Activated T-helper 1 cell treated with anti-CD3 and anti-CD28 coated beads, Interleukin-2, amount 50 U/mL, for 16 hours (primary cell): ENCODE data around the gene SLC2A13.
"Not testable (repeated sequence)": the region's sequence is repeated elsewhere in the genome, so short reads cannot be mapped to it uniquely, and the experiment has no call there.

Experiments
- DNase-seq, 2 donors: peaks; one replicate each; pipeline ENCODE4 v3.0.0-alpha.2; 2020; ENCODE audit warnings: low read depth in 1 of 2, low spot score in 1 of 2

The SLC2A13 gene

GRCh38 chr12:39773266-39773665 lies 332.6 kb downstream of the SLC2A13 start:
- no peak for DNase-seq

- no peak for DNase-seq
Measured at GRCh38 chr12:39772821-39773259, 333.0 kb downstream of the SLC2A13 start.

GRCh38 chr12:39771456-39771855 lies 334.4 kb downstream of the SLC2A13 start:
- DNase-seq = no peak

GRCh38 chr12:39764944-39765560 lies 340.8 kb downstream of the SLC2A13 start:
- no peak for DNase-seq

- no peak for DNase-seq
Measured at GRCh38 chr12:39763890-39764169, 342.1 kb downstream of the SLC2A13 start.

DNA sequence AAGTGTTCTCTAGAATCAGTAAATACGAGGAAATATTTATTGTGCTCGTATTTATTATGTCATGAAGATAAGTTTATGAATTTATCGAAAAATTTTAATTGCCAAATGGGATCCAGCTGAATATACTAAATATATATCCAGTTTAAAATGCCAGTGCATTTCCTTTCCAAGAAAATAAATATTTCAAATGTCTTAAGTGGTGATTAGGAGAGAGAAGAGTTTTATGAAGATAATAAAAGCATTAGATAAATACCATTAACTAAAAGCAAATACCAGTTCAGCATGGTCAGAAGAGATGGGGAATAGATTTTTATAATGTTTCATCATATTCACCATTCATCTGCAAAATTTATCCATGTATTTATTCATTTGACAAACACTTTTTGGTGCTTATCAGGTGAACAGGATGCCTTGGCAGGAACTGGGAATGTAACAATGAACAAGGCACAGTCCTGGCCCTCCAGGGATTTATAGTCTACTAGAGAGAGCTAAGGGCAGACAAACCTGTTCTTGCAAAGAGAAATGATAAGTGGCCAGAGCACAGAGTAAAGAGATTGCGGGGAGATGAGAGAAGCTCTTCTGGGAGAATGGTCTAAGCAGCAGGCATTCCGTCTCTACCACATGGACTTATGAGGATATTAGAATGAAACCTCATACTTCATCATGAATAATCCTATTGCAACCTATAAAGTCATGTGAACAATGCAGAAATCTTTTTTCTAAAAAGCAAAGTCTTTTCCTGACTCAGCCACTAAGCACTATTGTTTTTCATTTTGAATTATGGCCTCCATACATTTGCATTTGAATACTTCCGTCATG lies 342.6 kb downstream of the SLC2A13 start:
- no peak for DNase-seq

DNA sequence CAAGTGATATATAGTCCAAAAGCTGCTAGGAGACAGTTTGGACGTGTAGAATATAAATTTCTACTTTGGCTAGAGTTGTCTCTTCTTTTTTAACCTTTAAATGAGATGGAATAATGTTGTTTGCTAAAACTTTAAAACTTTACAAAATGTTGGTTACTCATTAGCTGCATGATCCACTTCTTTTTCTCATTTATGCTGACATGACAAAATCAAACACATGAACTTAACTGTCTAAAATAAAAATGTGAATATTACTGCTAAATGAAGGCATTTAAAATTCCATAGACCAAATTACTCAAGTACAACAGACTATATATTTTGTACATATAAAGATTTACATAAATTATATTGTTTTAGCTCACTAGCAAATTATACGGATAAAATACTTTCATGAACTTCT lies 350.4 kb downstream of the SLC2A13 start:
- no peak for DNase-seq

GRCh38 chr12:39752482-39753137 lies 353.3 kb downstream of the SLC2A13 start:
- DNase-seq = no peak

DNA sequence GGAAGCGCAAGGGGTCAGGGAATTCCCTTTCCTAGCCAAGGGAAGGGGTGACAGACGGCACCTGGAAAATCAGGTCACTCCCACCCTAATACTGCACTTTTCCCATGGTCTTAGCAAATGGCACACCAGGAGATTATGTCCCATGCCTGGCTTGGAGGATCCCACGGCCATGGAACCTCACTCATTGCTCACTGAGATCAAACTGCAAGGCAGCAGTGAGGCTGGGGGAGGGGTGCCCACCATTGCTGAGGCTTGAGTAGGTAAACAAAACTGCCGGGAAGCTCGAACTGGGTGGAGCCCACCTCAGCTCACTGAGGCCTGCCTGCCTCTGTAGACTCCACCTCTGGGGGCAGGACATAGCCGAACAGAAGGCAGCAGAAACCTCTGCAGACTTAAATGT lies 359.7 kb downstream of the SLC2A13 start:
- DNase-seq = not testable (repeated sequence)

DNA sequence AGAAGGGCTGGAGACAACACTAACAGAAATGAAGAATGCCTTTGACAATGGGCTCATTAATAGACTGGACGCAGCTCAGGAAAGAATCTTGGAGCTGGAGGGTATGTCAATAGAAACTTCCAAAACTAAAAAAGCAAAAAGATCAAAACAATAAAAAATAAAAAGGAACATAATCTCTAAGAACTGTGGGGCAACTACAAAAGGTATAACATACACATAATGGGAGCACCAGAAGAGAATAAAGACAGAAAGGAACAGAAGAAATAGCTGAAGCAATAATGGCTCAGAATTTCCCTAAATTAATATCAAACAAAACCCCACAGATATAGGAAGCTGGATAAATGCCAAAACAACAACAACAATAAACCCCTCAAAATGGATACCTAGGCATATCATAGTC lies 362.2 kb downstream of the SLC2A13 start:
- DNase-seq = no peak

GRCh38 chr12:39736406-39736805 lies 369.5 kb downstream of the SLC2A13 start:
- DNase-seq = no peak

DNA sequence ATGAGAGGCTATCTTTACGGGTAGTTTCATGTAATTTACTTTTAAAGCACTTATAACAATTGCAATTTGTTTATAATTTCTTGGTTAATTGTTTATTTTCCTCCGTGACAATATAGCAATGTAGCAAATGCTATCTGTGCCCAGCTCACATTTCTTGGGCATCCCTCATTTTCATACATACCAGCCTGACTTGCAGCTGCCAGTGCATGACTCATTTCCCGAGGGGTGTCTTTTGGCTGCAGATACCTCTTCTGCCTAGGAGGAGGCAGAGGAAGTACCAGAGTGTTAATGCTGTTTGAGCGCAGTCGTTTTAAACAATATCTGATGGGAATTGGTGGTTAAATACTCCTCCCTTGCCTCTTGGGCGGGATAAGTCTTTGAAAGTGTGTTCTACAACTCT lies 382.1 kb downstream of the SLC2A13 start:
- no peak for DNase-seq

DNA sequence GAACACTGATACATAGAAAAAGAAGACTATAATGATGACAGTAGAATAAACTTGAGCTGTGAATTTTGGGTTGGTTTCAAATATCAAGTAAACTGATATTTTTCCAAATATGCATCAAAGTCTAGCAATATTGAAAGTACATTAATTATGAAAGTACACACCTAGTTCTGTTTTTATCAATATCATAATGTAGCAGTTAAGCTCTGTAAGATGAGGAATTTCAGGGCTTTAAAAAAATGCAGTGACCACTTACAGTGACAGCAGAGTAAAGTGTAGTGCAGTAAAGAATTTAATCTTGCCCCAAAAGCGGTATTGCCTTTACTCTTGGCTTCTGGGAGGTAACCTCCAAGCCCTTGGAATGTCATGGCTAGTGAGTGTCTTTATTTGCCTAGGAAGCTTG lies 383.4 kb downstream of the SLC2A13 start:
- no peak for DNase-seq

- DNase-seq = no peak
Measured at GRCh38 chr12:39713552-39713951, 392.3 kb downstream of the SLC2A13 start.

- DNase-seq = no peak
Measured at GRCh38 chr12:39712334-39712733, 393.5 kb downstream of the SLC2A13 start.
